K562 (cell line): ENCODE data around the gene AP1B1. TPM values are rescaled to one million over a fixed set of nuclear protein-coding genes. Genes with fewer than 3 reads are reported as not detected.

Experiments
- ATAC-seq: fragments of 200-7000 bp; cut with Tn5 transposase; 3 replicates; pipeline ENCODE4 v1.9.1; 2020; ENCODE audit warnings: moderate library complexity
- BruUV-seq: library from RNA; stranded (reverse); fragments of 400-500 nt; replicated peaks from 2 replicates; lab custom pipeline; 2021; lab: Mats Ljungman, UMichigan
- CTCF ChIA-PET: fragments of 300-600 bp; formaldehyde crosslinking; extraction: SDS; loops from one replicate; lab custom pipeline; 2021; ENCODE audit warnings: low intra/inter-chr PET ratio; lab: Yijun Ruan, JAX
- POLR2A ChIA-PET: fragments of 300-600, 350-650 bp; sonication (Branson Sonifier 250); formaldehyde crosslinking; extraction: SDS; loops from one replicate; lab custom pipeline; 2021; ENCODE audit warnings: antibody characterized with exemption, inconsistent platforms; lab: Yijun Ruan, JAX
- DNase-seq, 4 experiments: peaks; one replicate each; pipeline versions ENCODE4 v3.0.0 to v3.0.0-alpha.2; 2011 to 2018; ENCODE audit warnings: low spot score in 3 of 4, mixed read lengths in 3 of 4; ENCODE audit errors: extremely low read depth in 1 of 4
- FAIRE-seq: peaks from 2 replicates; lab custom pipeline; 2011; peaks lifted over from hg19 to GRCh38; lab: Jason Lieb, UNC
- H2AFZ ChIP-seq: 2 replicates; pipeline ENCODE4 v1.6.0; 2011; ENCODE audit warnings: low read depth, low read length, control low read depth, inconsistent platforms
- H3K27ac ChIP-seq: fragments of 200-600 bp; 3 replicates; pipeline ENCODE4 v1.8.0; 2011; ENCODE audit warnings: low read depth, mild to moderate bottlenecking, control low read depth, inconsistent platforms, low read length, moderate library complexity, mixed read lengths; ENCODE audit errors: extremely low read depth
- H3K27me3 ChIP-seq, 2 experiments: fragments of 300-600 bp in 1 of 2; 2 replicates in 1 of 2; 3 replicates in 1 of 2; pipeline versions ENCODE4 v1.6.0 to v1.8.0; 2011; ENCODE audit warnings: inconsistent platforms in 2 of 2, low read length in 2 of 2, mild to moderate bottlenecking in 1 of 2, mixed read lengths in 1 of 2, moderate library complexity in 1 of 2; ENCODE audit not compliant: control insufficient read depth in 2 of 2, insufficient read depth in 2 of 2
- H3K36me3 ChIP-seq: fragments of 300-600 bp; 3 replicates; pipeline ENCODE4 v1.8.0; 2011; ENCODE audit warnings: mild to moderate bottlenecking, low read length, inconsistent platforms; ENCODE audit not compliant: control insufficient read depth, insufficient read depth
- H3K4me1 ChIP-seq, 2 experiments: fragments of 200-600 bp in 1 of 2; replicated peaks in 1 of 2; 2 replicates in 1 of 2; 3 replicates in 1 of 2; pipeline versions ENCODE4 v1.5.1 to v1.8.0; 2011; ENCODE audit warnings: inconsistent platforms in 2 of 2, low read length in 2 of 2, mild to moderate bottlenecking in 1 of 2, mixed read lengths in 1 of 2, moderate library complexity in 1 of 2; ENCODE audit not compliant: control insufficient read depth in 2 of 2, insufficient read depth in 2 of 2
- H3K4me2 ChIP-seq: 2 replicates; pipeline ENCODE4 v1.6.1; 2011; ENCODE audit warnings: low read length, control low read depth, inconsistent platforms, mixed read lengths; ENCODE audit not compliant: insufficient read depth
- H3K4me3 ChIP-seq: fragments of 200-600 bp; sonication (generic), shearing (Covaris generic); 2 replicates; pipeline ENCODE4 v1.5.1; 2016; ENCODE audit warnings: control low read depth, inconsistent platforms
- H3K79me2 ChIP-seq: fragments of 200-600 bp; 3 replicates; pipeline ENCODE4 v1.8.0; 2011; ENCODE audit warnings: low read length, inconsistent platforms; ENCODE audit not compliant: control insufficient read depth, insufficient read depth
- H3K9ac ChIP-seq, 2 experiments: 2 replicates each; pipeline versions ENCODE4 v1.6.0 to v1.6.1; 2011; ENCODE audit warnings: low read depth in 2 of 2, low read length in 2 of 2, control low read depth in 1 of 2, inconsistent platforms in 1 of 2, mild to moderate bottlenecking in 1 of 2, mixed read lengths in 1 of 2; ENCODE audit not compliant: insufficient read depth in 1 of 2
- H3K9me1 ChIP-seq: one replicate; pipeline ENCODE4 v1.6.0; 2011; ENCODE audit warnings: inconsistent platforms, mild to moderate bottlenecking, low read length, moderate library complexity; ENCODE audit not compliant: control insufficient read depth, insufficient read depth
- H3K9me3 ChIP-seq: replicated peaks from 2 replicates; pipeline ENCODE4 v1.5.1; 2011; ENCODE audit warnings: low read depth, low read length, inconsistent platforms; ENCODE audit not compliant: control insufficient read depth, insufficient read depth
- H4K20me1 ChIP-seq: replicated peaks from 2 replicates; pipeline ENCODE4 v1.6.1; 2011; ENCODE audit warnings: low read length, inconsistent platforms, mixed read lengths; ENCODE audit not compliant: control insufficient read depth, insufficient read depth
- CTCF ChIP-seq, 3 experiments: IDR thresholded peaks in 2 of 3; conservative IDR thresholded peaks in 1 of 3; 2 replicates each; pipeline ENCODE4 v1.5.1; 2011 to 2012; ENCODE audit warnings: low read length in 3 of 3, mild to moderate bottlenecking in 3 of 3, control low read depth in 2 of 3, improper control_type of control experiment in 1 of 3, inconsistent platforms in 1 of 3, low read depth in 1 of 3, mixed read lengths in 1 of 3, moderate library complexity in 1 of 3; ENCODE audit not compliant: insufficient read depth in 2 of 3
- FOXA3 ChIP-seq, 2 experiments: fragments of 450-650 bp in 1 of 2; sonication (generic) in 1 of 2; formaldehyde crosslinking; IDR thresholded peaks in 1 of 2; conservative IDR thresholded peaks in 1 of 2; 2 replicates each; pipeline versions ENCODE4 v1.4.0 to v1.8.0; 2020 to 2022; ENCODE audit warnings: mild to moderate bottlenecking in 2 of 2, missing genetic modification reagents in 1 of 2
- MEIS2 ChIP-seq: fragments of 450-650 bp; IDR thresholded peaks from 2 replicates; pipeline ENCODE4 v1.6.1; 2014; ENCODE audit warnings: mild to moderate bottlenecking; ENCODE audit not compliant: partially characterized antibody
- MLLT1 ChIP-seq, 2 experiments: fragments of 450-650 bp; IDR thresholded peaks; 2 replicates each; pipeline ENCODE4 v1.6.1; 2016
- PBX2 ChIP-seq, 2 experiments: IDR thresholded peaks in 1 of 2; conservative IDR thresholded peaks in 1 of 2; 2 replicates each; pipeline ENCODE4 v1.6.1; 2016; ENCODE audit warnings: low read depth in 2 of 2, mild to moderate bottlenecking in 1 of 2, missing compliant biosample characterization in 1 of 2, missing genetic modification characterization in 1 of 2, moderate library complexity in 1 of 2
- ZNF655 ChIP-seq: fragments of 250-450 bp; sonication (Bioruptor Pico); IDR thresholded peaks from 2 replicates; pipeline ENCODE4 v1.5.0; 2021
- WGBS: fragments of 100-300 bp; shearing (Covaris generic); methylation state at CpG from one replicate; pipeline ENCODE4 v1.1.6; 2016; ENCODE audit warnings: low coverage, mixed read lengths; ENCODE audit not compliant: insufficient coverage; ENCODE audit errors: missing lambda C conversion rate; 5-methylcytosine and 5-hydroxymethylcytosine counted together
- in situ Hi-C: fragments of 300-500 bp; cut with MboI; formaldehyde crosslinking; loops from 4 replicates; pipeline ENCODE4 v1.15.0; 2018; ENCODE audit warnings: inconsistent platforms, mixed read lengths
- intact Hi-C: fragments of 100-400 bp; cut with micrococcal nuclease; formaldehyde crosslinking; loops from 2 replicates; pipeline ENCODE4 v1.14.2; 2022
- polyA plus RNA-seq, 8 experiments: library from polyadenylated mRNA; depleted of rRNA in 4 of 8; stranded (reverse) in 5 of 8; unstranded in 3 of 8; fragments of >200 nt; fragmentation: Nextera tagmentation in 2 of 8; fragmentation: Illumina TruSeq in 1 of 8; extraction: Ambion mirVana in 2 of 8; extraction: Trizol in 1 of 8; gene quantifications; 2 replicates each; pipeline versions ENCODE4 v1.2.1 to v1.2.3, GENCODE V29; 2011 to 2014; ENCODE audit warnings: inconsistent platforms in 1 of 8, missing spikeins in 1 of 8
- total RNA-seq, 7 experiments: library from RNA; depleted of rRNA in 6 of 7; stranded (reverse); fragments of >200 nt in 6 of 7; fragmentation: Illumina TruSeq in 2 of 7; extraction: Trizol in 2 of 7; gene quantifications; 2 replicates each; pipeline versions ENCODE4 v1.2.1 to v1.2.3, GENCODE V29; 2011 to 2021; ENCODE audit warnings: low replicate concordance in 1 of 7

AP1B1 gene
- total and polyA plus RNA-seq, 9 of the 15 experiments (the other 6 are each of a cell fraction or from before 2014, with no cell fraction given), result 1.2 to 60.9 (median 30.1) TPM

GRCh38 chr22:29342577-29343312 is 45.6 kb downstream of the AP1B1 start:
- CTCF ChIA-PET, result no interaction called here
- FAIRE-seq (no peak), ATAC-seq (peak; percentile 62), DNase-seq (peak; percentile 9 to 42 (median 20))
- Histone ChIP-seq H3K4me2 (no peak overlapping the region), H3K4me1 (peaks cover 0 to 10% of the 10 kb centered on the region in 2 experiments; a peak in 3 of 5 replicates), H3K27ac (no peak overlapping the region), H3K27me3 (no peaks in the 10 kb centered on the region), H3K4me3 (no peak overlapping the region), H3K9me3 (no peaks in the 10 kb centered on the region), H3K36me3 (peaks cover 80% of the 10 kb centered on the region), H4K20me1 (no peaks in the 10 kb centered on the region), H3K79me2 (no peaks in the 10 kb centered on the region), H3K9ac (peak overlapping the region in 1 of 2 experiments; percentile 76; a peak in 2 of 4 replicates), H3K9me1 (no peaks in the 10 kb centered on the region), H2AFZ (no peak overlapping the region)
- POLR2A ChIA-PET, result interaction anchor here (0.8 kb wide), 1 partner anchor 24 kb away, joined by 4 read pairs; no protein-coding TSS in a partner anchor
- intact Hi-C loops, result no loop called here
- TF ChIP-seq MLLT1 (IDR thresholded peaks at IDR 0.05), result no peak
- TF ChIP-seq FOXA3 (CRISPR knock-in tag; conservative IDR thresholded peaks at IDR 0.05 in 1 of 2, IDR thresholded peaks at IDR 0.05 in 1 of 2), result peak in 1 of 2 experiments; percentile 72; a peak in 2 of 4 replicates
- peak in 1 of 3 experiments; percentile 25; a peak in 1 of 6 replicates for TF ChIP-seq CTCF (IDR thresholded peaks at IDR 0.05 in 2 of 3, conservative IDR thresholded peaks at IDR 0.05 in 1 of 3; ENCODE audit: insufficient read depth in 2 of 3, low read depth in 1 of 3, low read length in 3 of 3)
- TF ChIP-seq PBX2 (CRISPR knock-in tag; IDR thresholded peaks at IDR 0.05; ENCODE audit: low read depth), result no peak
- 0 out of 2 replicates have a peak, but pooled peaks have one; percentile 15 for TF ChIP-seq PBX2 (tag; conservative IDR thresholded peaks at IDR 0.05; ENCODE audit: low read depth)
- TF ChIP-seq ZNF655 (CRISPR knock-in tag), result no peak
- TF ChIP-seq MEIS2, result peak; percentile 48
- WGBS, result 65% methylated on average over 9 of the region's 10 CpGs
- BruUV-seq, result no TSS peak
- in situ Hi-C loops, result no loop called here
